Tibial artery (tissue), 4 donors: ENCODE data around the gene TTC21A.

Experiments
- DNase-seq, 2 donors: peaks; one replicate each; pipeline ENCODE4 v3.0.0-alpha.2; 2019
- H3K27ac ChIP-seq, 2 donors: fragments of 200-600 bp; sonication (generic) in 1 of 2; 1 replicate in 1 of 2; 2 replicates in 1 of 2; pipeline ENCODE4 v1.5.1; 2018 to 2019; ENCODE audit warnings: mild to moderate bottlenecking in 1 of 2
- H3K27me3 ChIP-seq, 2 donors: fragments of 200-600 bp; sonication (generic) in 1 of 2; one replicate each; pipeline versions ENCODE4 v1.5.1 to v1.6.0; 2016 to 2019
- H3K36me3 ChIP-seq, 3 donors: fragments of 200-600 bp; sonication (generic) in 2 of 3; one replicate each; pipeline ENCODE4 v1.5.1; 2016 to 2019; ENCODE audit warnings: mild to moderate bottlenecking in 2 of 3
- H3K4me1 ChIP-seq, 4 donors: fragments of 200-600 bp; sonication (generic) in 2 of 4; 1 replicate in 3 of 4; 2 replicates in 1 of 4; pipeline ENCODE4 v1.5.1; 2016 to 2019
- H3K4me3 ChIP-seq, 2 donors: fragments of 200-600 bp; sonication (generic) in 1 of 2; 1 replicate in 1 of 2; 2 replicates in 1 of 2; pipeline ENCODE4 v1.5.1; 2018 to 2019; ENCODE audit warnings: mild to moderate bottlenecking in 2 of 2
- H3K9me3 ChIP-seq, 3 donors: fragments of 200-600 bp; sonication (generic) in 1 of 3; one replicate each; pipeline ENCODE4 v1.5.1; 2016 to 2019
- intact Hi-C: fragments of 100-400 bp; cut with DNase I; formaldehyde crosslinking; loops from one replicate; pipeline ENCODE4 v1.15.0; 2023; ENCODE audit warnings: low total_unique reads
- TF ChIP-seq, protein P1 (sequence below), 2 experiments: fragments of 200-600 bp in 1 of 2; fragments of 450-650 bp in 1 of 2; IDR thresholded peaks; one replicate each; pipeline ENCODE4 v1.5.1; 2017 to 2019; ENCODE audit warnings: antibody characterized with exemption in 2 of 2, mild to moderate bottlenecking in 1 of 2, moderate library complexity in 1 of 2

Gene TTC21A

DNA sequence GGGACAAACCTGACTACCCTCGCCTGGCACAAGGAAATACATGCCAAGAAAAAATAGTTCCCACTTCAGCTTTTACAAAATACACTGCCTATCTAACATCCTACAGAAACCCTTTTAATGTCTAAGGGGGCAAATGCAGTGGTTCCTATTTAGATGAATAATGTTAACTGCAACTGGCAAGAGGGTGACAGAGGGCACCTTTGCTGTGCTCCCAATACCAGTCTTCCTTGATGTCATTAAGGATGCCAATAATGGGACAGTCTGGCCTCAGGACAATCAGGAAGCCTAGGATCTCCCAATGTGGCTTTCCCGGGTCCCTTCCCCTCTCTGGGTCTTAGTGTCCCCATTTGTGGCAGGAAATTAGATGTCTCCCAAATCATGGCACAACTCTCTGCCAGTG, 32.0 kb downstream of the TTC21A start:
- no peaks in the 10 kb centered on the region for H3K27me3 ChIP-seq
- peak overlapping the region; percentile 29 to 45 for H3K27ac ChIP-seq
- H3K9me3 ChIP-seq: no peaks in the 10 kb centered on the region
- H3K4me1 ChIP-seq: peaks cover 0 to 61% (median 41%) of the 10 kb centered on the region in 4 donors
- DNase-seq: peak in 1 of 2 donors; percentile 4
- H3K4me3 ChIP-seq: no peak overlapping the region
- intact Hi-C loops: no loop called here
- TF ChIP-seq, protein P1, sequence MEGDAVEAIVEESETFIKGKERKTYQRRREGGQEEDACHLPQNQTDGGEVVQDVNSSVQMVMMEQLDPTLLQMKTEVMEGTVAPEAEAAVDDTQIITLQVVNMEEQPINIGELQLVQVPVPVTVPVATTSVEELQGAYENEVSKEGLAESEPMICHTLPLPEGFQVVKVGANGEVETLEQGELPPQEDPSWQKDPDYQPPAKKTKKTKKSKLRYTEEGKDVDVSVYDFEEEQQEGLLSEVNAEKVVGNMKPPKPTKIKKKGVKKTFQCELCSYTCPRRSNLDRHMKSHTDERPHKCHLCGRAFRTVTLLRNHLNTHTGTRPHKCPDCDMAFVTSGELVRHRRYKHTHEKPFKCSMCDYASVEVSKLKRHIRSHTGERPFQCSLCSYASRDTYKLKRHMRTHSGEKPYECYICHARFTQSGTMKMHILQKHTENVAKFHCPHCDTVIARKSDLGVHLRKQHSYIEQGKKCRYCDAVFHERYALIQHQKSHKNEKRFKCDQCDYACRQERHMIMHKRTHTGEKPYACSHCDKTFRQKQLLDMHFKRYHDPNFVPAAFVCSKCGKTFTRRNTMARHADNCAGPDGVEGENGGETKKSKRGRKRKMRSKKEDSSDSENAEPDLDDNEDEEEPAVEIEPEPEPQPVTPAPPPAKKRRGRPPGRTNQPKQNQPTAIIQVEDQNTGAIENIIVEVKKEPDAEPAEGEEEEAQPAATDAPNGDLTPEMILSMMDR (IDR thresholded peaks at IDR 0.05): no peak
- H3K36me3 ChIP-seq: peaks cover 25 to 74% (median 53%) of the 10 kb centered on the region in 3 donors

DNA sequence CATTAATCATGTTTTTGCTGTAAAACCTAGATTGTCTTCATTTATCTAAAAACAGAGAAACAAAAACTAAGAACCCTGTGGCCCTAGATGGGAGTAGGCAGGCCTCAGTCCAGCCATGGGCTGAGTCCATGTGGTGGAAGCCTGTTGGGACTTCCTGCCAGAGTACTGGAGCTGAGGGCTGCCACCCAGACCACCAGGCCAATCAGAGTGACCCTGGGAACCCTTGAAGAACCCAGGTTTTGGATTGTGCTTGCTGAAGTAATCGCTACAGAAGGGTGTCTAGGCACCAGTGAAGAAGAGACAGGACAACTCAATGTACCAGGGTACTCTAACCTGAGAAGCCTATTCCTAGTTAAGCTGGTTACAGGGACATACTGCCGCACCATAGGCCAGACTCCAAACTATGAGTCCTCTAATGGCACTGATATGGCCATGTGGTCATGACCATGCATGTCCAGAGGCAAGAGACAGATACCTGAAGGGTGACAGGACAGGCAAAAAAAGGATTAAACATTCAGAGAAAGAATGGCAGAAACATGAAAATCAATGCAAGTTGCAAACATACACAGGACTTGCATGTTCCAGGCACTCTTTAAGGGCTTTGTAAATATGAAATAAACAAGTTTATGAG, 33.0 kb downstream of the TTC21A start:
- DNase-seq: no peak
- intact Hi-C loops: no loop called here
- TF ChIP-seq, protein P1 (IDR thresholded peaks at IDR 0.05): no peak
- Histone ChIP-seq H3K27me3 (no peaks in the 10 kb centered on the region), H3K9me3 (no peaks in the 10 kb centered on the region), H3K4me3 (no peak overlapping the region), H3K36me3 (peaks cover 34 to 76% (median 63%) of the 10 kb centered on the region in 3 donors), H3K4me1 (peaks cover 0 to 65% (median 43%) of the 10 kb centered on the region in 4 donors), H3K27ac (peak overlapping the region; percentile 45 to 61)

DNA sequence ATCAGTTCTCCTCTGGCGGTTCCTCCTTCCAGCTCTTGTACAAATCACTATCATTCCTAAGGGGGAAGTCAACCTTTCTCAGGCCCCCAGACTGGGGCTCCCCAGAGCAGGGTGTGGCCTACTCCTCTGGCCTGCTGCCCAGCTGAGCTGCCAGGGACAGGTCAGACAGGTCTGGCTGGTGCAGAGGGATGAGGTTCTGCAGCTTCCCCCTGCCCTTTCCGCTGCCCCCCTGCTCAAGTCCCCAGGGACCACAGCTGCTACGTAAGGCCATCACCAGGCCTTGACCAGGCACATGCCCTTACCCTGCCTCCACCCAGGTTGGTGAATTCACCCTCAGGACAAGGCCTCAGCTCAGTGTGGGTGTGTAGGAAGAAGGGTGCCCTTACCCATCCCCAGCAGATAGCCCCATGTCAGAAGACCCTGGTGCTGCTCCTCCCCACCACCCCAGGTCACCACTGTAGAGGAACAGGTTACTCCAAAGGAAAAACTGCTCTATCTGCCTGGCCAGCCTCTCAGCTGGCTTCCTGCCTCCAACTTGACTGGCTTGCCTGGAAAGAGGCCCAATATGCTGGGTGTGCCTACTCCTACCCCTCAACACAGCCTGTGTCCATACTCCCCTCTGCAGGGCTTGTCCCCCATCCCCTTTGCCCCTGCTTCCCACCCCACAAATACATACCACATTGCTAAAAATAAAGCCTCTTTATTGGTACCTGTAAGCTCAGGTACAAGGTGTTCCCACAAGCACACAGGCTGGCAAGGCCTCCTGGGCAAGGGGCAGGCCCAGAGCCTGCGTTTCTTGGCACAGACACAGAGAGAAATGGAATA, 33.9 kb downstream of the TTC21A start:
- H3K9me3 ChIP-seq: no peaks in the 10 kb centered on the region
- H3K36me3 ChIP-seq: peaks cover 34 to 84% (median 72%) of the 10 kb centered on the region in 3 donors
- peaks cover 0 to 75% (median 51%) of the 10 kb centered on the region in 4 donors for H3K4me1 ChIP-seq
- intact Hi-C loops: no loop called here
- TF ChIP-seq, protein P1 (IDR thresholded peaks at IDR 0.05): no peak
- peak overlapping the region; percentile 56 to 61 for H3K27ac ChIP-seq
- H3K4me3 ChIP-seq: no peak overlapping the region
- H3K27me3 ChIP-seq: no peaks in the 10 kb centered on the region
- DNase-seq: peak; percentile 20 to 78

DNA sequence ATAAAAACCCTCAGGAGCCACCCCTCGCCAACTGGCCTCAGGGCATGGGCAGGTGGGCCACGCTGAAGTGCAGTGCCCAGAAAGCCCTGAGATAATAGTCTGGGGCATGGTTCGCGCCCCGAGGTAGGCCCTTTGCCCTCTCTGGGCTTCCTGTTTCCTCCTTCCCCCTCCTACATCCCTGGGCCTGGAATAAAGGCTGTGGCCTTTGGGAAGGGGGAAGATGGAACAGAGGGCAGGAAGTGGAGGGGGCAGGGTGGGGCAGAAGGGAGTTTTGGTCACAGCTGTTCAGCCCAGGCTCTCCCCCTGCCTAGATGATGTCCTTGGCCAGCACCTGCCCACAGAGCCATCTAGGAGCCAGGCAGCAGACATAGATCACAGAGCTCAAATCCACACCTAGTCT, 34.6 kb downstream of the TTC21A start:
- H3K9me3 ChIP-seq: no peaks in the 10 kb centered on the region
- peaks cover 34 to 79% (median 71%) of the 10 kb centered on the region in 3 donors for H3K36me3 ChIP-seq
- intact Hi-C loops: no loop called here
- H3K27ac ChIP-seq: peak overlapping the region; percentile 56 to 61
- no peak for DNase-seq
- no peaks in the 10 kb centered on the region for H3K27me3 ChIP-seq
- TF ChIP-seq, protein P1 (IDR thresholded peaks at IDR 0.05): no peak
- peaks cover 0 to 82% (median 58%) of the 10 kb centered on the region in 4 donors for H3K4me1 ChIP-seq
- no peak overlapping the region for H3K4me3 ChIP-seq

DNA sequence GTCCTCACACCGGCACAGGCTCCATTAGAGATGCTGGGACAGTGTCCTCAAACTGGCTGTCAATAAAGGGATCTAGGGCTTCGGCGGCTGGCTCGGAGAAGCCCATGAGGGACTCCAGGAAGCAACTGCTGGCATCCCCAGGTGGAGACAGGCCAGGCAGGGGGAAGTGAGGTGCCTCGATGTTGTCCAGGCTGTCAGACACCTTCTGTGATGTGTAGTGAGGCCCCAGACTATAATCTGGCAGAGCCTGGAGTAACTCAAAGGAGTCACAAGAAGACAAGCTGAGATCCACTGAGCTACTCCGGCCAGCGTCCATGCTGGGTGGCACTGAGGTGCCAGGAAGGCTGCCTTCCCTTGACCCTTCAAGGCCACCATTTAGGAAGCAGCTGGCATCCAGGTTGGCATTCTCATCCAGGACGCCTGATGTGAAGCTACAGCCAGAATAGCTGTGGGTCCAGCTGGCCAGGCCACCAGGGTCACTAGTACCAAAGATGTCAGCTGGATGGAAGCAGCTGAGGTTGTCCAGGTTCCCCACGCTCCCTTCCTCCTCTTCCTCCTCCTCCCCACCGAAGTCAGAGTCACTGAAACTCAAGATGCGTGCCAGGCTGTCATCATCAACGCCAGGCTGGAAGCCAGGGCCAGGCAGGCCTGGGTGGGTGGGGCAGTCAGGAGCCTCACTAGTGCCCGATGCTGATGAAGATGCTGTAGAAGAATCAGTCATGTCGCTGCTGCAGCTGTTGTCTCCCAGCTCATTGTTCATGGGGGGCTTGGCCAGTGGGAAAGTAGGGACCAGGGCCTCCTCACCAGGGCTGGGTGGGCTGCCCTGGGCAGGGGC, 35.8 kb downstream of the TTC21A start:
- peak in 1 of 2 donors; percentile 57 for DNase-seq
- peaks cover 34 to 67% (median 66%) of the 10 kb centered on the region in 3 donors for H3K36me3 ChIP-seq
- H3K9me3 ChIP-seq: no peaks in the 10 kb centered on the region
- H3K27ac ChIP-seq: no peak overlapping the region
- peaks cover 0 to 91% (median 70%) of the 10 kb centered on the region in 4 donors for H3K4me1 ChIP-seq
- intact Hi-C loops: no loop called here
- no peak overlapping the region for H3K4me3 ChIP-seq
- H3K27me3 ChIP-seq: no peaks in the 10 kb centered on the region
- TF ChIP-seq, protein P1 (IDR thresholded peaks at IDR 0.05): no peak
